GM23248 (cell line): Measurements from ENCODE around the gene P3H1. TPM values are rescaled to one million over a fixed set of nuclear protein-coding genes. Genes with fewer than 3 reads are reported as not detected.

Experiments used
- DNase-seq: peaks from one replicate; pipeline ENCODE4 v3.0.0-alpha.2; 2015
- H2AFZ ChIP-seq: fragments of 200-600 bp; sonication (generic); 2 replicates; pipeline ENCODE4 v1.6.1; 2016; ENCODE audit warnings: antibody characterized with exemption
- H3F3A ChIP-seq: fragments of 200-600 bp; sonication (generic); 2 replicates; pipeline ENCODE4 v1.6.1; 2016; ENCODE audit warnings: mild to moderate bottlenecking, antibody characterized with exemption, mixed run types; ENCODE audit not compliant: insufficient read depth
- H3K27ac ChIP-seq: fragments of 200-600 bp; sonication (generic); 2 replicates; pipeline ENCODE4 v1.5.1; 2016; ENCODE audit warnings: mild to moderate bottlenecking
- H3K27me3 ChIP-seq: fragments of 200-600 bp; sonication (generic); replicated peaks from 2 replicates; pipeline ENCODE4 v1.6.1; 2016; ENCODE audit warnings: mild to moderate bottlenecking; ENCODE audit not compliant: insufficient read depth
- H3K36me3 ChIP-seq: fragments of 200-600 bp; sonication (generic); 2 replicates; pipeline ENCODE4 v1.6.1; 2016; ENCODE audit warnings: low read depth, mild to moderate bottlenecking
- H3K4me1 ChIP-seq: fragments of 200-600 bp; sonication (generic); 2 replicates; pipeline ENCODE4 v1.6.1; 2016; ENCODE audit warnings: mild to moderate bottlenecking; ENCODE audit not compliant: insufficient read depth
- H3K4me2 ChIP-seq: fragments of 200-600 bp; sonication (generic); one replicate; pipeline ENCODE4 v1.6.1; 2016; ENCODE audit warnings: mild to moderate bottlenecking; ENCODE audit not compliant: unreplicated experiment
- H3K4me3 ChIP-seq: fragments of 200-600 bp; sonication (generic); 2 replicates; pipeline ENCODE4 v1.5.1; 2016; ENCODE audit warnings: mild to moderate bottlenecking
- H3K79me2 ChIP-seq: fragments of 200-600 bp; sonication (generic); 2 replicates; pipeline ENCODE4 v1.6.1; 2016; ENCODE audit warnings: mild to moderate bottlenecking; ENCODE audit not compliant: insufficient read depth
- H3K9ac ChIP-seq: fragments of 200-600 bp; sonication (generic); 2 replicates; pipeline ENCODE4 v1.6.1; 2016; ENCODE audit warnings: mild to moderate bottlenecking
- H3K9me2 ChIP-seq: fragments of 200-600 bp; sonication (generic); 2 replicates; pipeline ENCODE4 v1.6.1; 2016; ENCODE audit warnings: mixed run types, mild to moderate bottlenecking, moderate library complexity; ENCODE audit not compliant: insufficient read depth
- H3K9me3 ChIP-seq: fragments of 200-600 bp; sonication (generic); one replicate; pipeline ENCODE4 v1.6.1; 2017; ENCODE audit warnings: low read depth
- H4K20me1 ChIP-seq: fragments of 200-600 bp; sonication (generic); 2 replicates; pipeline ENCODE4 v1.6.0; 2016; ENCODE audit not compliant: insufficient read depth
- EZH2 ChIP-seq: fragments of 200-600 bp; sonication (generic); IDR thresholded peaks from 2 replicates; pipeline ENCODE4 v1.6.1; 2018; ENCODE audit warnings: antibody characterized with exemption, mild to moderate bottlenecking; ENCODE audit not compliant: insufficient read depth, poor library complexity, severe bottlenecking
- EZH2phosphoT487 ChIP-seq: fragments of 200-600 bp; sonication (generic); IDR thresholded peaks from 2 replicates; pipeline ENCODE4 v1.6.1; 2018; ENCODE audit warnings: antibody characterized with exemption, moderate library complexity, mild to moderate bottlenecking, low read depth; ENCODE audit not compliant: insufficient read depth
- WGBS, 2 experiments: methylation state at CpG; one replicate each; pipeline ENCODE4 v1.1.6; 2015 to 2017; ENCODE audit warnings: low lambda C conversion rate in 2 of 2, low coverage in 1 of 2; ENCODE audit errors: missing lambda C conversion rate in 2 of 2; 5-methylcytosine and 5-hydroxymethylcytosine counted together
- in situ Hi-C: fragments of 300-500 bp; cut with MboI; formaldehyde crosslinking; loops from 2 replicates; pipeline ENCODE4 v1.15.0; 2020
- polyA plus RNA-seq: library from polyadenylated mRNA; unstranded; fragments of >200 nt; fragmentation: Nextera tagmentation; extraction: Ambion mirVana; gene quantifications from 2 replicates; pipeline ENCODE4 v1.2.1, GENCODE V29; 2016
- total RNA-seq: library from RNA; depleted of rRNA; stranded (reverse); fragments of >200 nt; shearing (Covaris generic); gene quantifications from 2 replicates; pipeline ENCODE4 v1.2.3, GENCODE V29; 2014

The P3H1 gene
- total and polyA plus RNA-seq, 2 experiments from 2014 or later, result 197 to 257 TPM

- Histone ChIP-seq H3F3A (peaks cover 10% of the 10 kb centered on the region; the same call in 1 of the 2 replicates), H3K4me1 (peaks cover 3% of the 10 kb centered on the region; the same call in 1 of the 2 replicates), H3K36me3 (no peaks in the 10 kb centered on the region), H2AFZ (no peak overlapping the region), H3K9ac (no peak overlapping the region), H3K9me2 (no peaks in the 10 kb centered on the region), H4K20me1 (no peaks in the 10 kb centered on the region), H3K4me2 (no peak overlapping the region), H3K79me2 (no peaks in the 10 kb centered on the region), H3K27me3 (no peaks in the 10 kb centered on the region), H3K4me3 (no peak overlapping the region), H3K9me3 (no peaks in the 10 kb centered on the region), H3K27ac (no peak overlapping the region)
- DNase-seq, result no peak
- TF ChIP-seq EZH2phosphoT487, result no peak
- TF ChIP-seq EZH2, result no peak
- WGBS, 2 experiments, result 87 to 91% methylated on average over 5 of the region's 5 CpGs
- in situ Hi-C loops, result no loop called here
Observed at GRCh38 chr1:42806593-42806992, 39.8 kb upstream of the P3H1 start.

DNA sequence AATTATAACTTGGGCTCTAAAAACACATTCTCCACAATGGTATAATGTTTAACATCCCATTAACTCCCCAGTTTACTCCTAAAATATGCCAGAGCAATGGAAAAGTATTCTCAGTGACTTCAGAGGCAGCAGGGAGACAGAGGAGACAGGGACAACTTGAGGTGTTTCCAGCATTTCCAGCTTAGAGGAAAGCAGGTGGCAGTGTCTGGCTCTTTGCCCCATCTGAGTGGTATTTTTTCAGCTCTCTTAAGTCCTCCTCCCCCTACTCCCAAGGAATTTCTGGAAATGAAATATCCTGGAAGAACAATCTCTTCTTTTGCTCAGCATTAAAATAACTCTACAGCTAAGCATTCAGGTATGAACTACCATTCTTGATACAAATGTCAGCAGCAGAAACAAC, 39.3 kb upstream of the P3H1 start:
- no peaks in the 10 kb centered on the region for H3K27me3 ChIP-seq
- in situ Hi-C loops, result no loop called here
- no peaks in the 10 kb centered on the region for H3K9me2 ChIP-seq
- no peak overlapping the region for H3K4me2 ChIP-seq
- no peaks in the 10 kb centered on the region for H3K36me3 ChIP-seq
- H3K79me2 ChIP-seq, result no peaks in the 10 kb centered on the region
- H2AFZ ChIP-seq, result no peak overlapping the region
- no peaks in the 10 kb centered on the region for H3K9me3 ChIP-seq
- H3F3A ChIP-seq, result peaks cover 10% of the 10 kb centered on the region; the same call in 1 of the 2 replicates
- no peak for TF ChIP-seq EZH2phosphoT487
- TF ChIP-seq EZH2, result no peak
- H3K4me1 ChIP-seq, result peaks cover 3% of the 10 kb centered on the region; the same call in 1 of the 2 replicates
- DNase-seq, result no peak
- H4K20me1 ChIP-seq, result no peaks in the 10 kb centered on the region
- no peak overlapping the region for H3K9ac ChIP-seq
- H3K4me3 ChIP-seq, result no peak overlapping the region
- H3K27ac ChIP-seq, result no peak overlapping the region

DNA sequence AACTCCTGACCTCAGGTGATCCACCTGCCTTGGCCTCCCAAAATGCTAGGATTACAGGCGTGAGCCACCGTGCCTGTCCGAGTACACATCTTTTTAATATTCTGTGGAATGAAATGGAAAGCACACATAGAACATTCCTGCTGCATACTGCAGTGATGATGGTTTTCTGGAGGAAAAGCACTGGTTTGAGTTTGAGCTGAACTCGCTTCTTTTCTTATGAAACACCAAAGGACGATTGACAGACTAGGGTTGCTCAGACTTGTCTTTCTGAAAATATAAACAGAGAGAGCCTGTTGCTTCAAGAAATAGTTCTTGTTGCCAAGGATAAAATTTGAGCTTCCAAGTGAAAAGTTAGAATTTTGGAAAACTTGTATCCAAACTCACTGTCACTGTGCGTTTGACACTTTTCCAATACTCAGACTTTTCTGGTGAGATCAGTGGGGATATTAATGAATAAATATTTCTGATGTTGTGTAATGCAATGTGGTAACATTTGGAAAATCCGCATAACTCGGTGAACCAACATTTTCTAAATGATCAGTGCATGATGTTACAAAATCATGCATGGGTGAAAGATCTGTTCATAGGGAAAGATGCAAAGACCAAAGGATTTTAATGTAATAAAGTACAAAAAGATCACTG, 35.1 kb upstream of the P3H1 start:
- Histone ChIP-seq H3F3A (peaks cover 10% of the 10 kb centered on the region; the same call in 1 of the 2 replicates), H3K4me3 (peak overlapping the region; percentile 52), H3K4me1 (peaks cover 3% of the 10 kb centered on the region; the same call in 1 of the 2 replicates), H3K36me3 (no peaks in the 10 kb centered on the region), H3K9me3 (no peaks in the 10 kb centered on the region), H3K79me2 (no peaks in the 10 kb centered on the region), H3K27me3 (no peaks in the 10 kb centered on the region), H2AFZ (peak overlapping the region; percentile 47), H3K9me2 (no peaks in the 10 kb centered on the region), H4K20me1 (no peaks in the 10 kb centered on the region), H3K27ac (peak overlapping the region; percentile 67), H3K4me2 (peak overlapping the region; percentile 67), H3K9ac (peak overlapping the region; percentile 36)
- DNase-seq, result peak; percentile 81
- WGBS, 2 experiments, result 9 to 10% methylated on average over 8 of the region's 8 CpGs
- TF ChIP-seq EZH2phosphoT487, result no peak
- no peak for TF ChIP-seq EZH2
- in situ Hi-C loops, result no loop called here

DNA sequence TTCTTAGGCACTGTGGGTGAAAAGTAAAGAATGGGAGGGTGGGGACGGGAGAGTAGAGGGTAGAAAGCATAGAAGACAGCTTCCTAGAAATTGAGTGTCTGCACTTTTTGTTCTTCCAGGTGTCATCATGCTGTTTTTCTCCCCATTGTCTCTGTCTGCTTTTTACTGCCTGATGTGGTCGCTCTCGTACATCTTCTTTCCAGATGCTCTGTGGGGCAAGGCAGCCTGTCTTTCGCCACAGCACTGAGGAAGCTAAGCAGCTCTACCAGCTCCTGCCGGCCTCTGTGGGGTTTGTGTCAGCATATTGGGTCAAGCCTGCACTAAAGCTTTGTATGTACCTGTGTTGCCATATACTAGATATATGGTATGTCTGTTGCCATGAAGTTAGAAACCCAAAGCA, 31.2 kb upstream of the P3H1 start:
- TF ChIP-seq EZH2phosphoT487 (no peak), EZH2 (no peak)
- Histone ChIP-seq H3K9me2 (no peaks in the 10 kb centered on the region), H3F3A (peaks cover 10% of the 10 kb centered on the region; the same call in 1 of the 2 replicates), H3K79me2 (no peaks in the 10 kb centered on the region), H2AFZ (no peak overlapping the region), H3K9me3 (no peaks in the 10 kb centered on the region), H3K27ac (no peak overlapping the region), H3K4me2 (no peak overlapping the region), H3K4me1 (peaks cover 3% of the 10 kb centered on the region; the same call in 1 of the 2 replicates), H3K36me3 (no peaks in the 10 kb centered on the region), H4K20me1 (no peaks in the 10 kb centered on the region), H3K4me3 (no peak overlapping the region), H3K27me3 (no peaks in the 10 kb centered on the region), H3K9ac (no peak overlapping the region)
- in situ Hi-C loops, result no loop called here
- no peak for DNase-seq
- WGBS, 2 experiments, result 92 to 93% methylated on average over 5 of the region's 5 CpGs
